Hematopoietic multipotent progenitor cell (in vitro differentiated cells): ENCODE measurements around the gene GDF9. TPM values are rescaled to one million over a fixed set of nuclear protein-coding genes. Genes with fewer than 3 reads are reported as not detected.
A peak's percentile ranks its signal among the peaks of the same experiment; 100 is the strongest.

Experiments
- DNase-seq, 3 donors: peaks; one replicate each; pipeline ENCODE4 v3.0.0-alpha.2; 2011 to 2015; ENCODE audit warnings: low read depth in 2 of 3, low spot score in 2 of 3
- small RNA-seq: library from RNA; depleted of rRNA; stranded (forward); fragments of <200 nt; gene quantifications from one replicate; pipeline ENCODE3, GENCODE V24; 2012
- total RNA-seq: library from RNA; depleted of rRNA; stranded (reverse); fragments of >200 nt; gene quantifications from one replicate; pipeline ENCODE4 v1.2.3, GENCODE V29; 2012

Gene GDF9
- total RNA-seq, 1 donor, result 0.54 TPM

DNA sequence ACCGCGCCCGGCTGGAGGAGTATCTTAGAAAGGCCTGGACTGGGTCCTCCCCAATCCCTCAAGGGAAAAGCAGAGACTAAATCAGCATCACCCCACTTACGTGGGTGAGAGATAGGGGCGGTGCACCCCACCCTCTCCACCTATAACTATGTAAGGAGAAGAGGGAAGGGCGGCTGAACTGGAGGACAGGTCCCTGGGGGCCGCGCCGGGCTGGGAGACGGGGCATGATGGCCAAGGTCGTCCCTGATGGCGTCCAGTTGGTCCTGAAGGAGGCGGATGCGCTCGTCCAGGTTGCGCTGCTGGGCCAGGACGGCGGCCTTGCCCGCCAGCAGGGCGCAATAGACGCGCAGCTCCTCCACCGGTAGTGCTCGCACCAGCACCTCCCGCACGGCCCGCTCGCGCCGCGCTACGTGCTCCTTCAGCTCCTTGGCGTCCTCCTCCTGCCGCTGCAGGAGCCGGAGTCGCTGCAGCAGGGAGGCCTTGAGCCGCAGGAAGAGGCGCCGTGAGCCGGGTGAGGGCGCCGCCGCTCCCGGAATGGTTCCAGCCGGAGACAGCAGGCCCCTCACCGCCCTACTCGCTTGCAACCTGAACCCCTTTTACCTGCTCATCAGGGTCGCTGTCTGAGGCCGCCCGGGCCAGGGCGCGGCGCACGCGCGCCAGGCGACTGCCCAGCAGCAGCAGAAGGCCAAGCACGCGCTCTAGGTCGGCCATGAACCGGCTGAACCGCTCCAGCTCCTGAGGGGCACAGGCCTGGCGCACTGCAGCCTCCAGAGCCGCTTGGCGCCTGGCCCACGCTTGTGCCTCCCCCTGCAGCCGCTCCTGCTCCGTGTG is 43.4 kb downstream of the GDF9 start:
- peak in 1 of 3 donors; percentile 37 for DNase-seq

DNA sequence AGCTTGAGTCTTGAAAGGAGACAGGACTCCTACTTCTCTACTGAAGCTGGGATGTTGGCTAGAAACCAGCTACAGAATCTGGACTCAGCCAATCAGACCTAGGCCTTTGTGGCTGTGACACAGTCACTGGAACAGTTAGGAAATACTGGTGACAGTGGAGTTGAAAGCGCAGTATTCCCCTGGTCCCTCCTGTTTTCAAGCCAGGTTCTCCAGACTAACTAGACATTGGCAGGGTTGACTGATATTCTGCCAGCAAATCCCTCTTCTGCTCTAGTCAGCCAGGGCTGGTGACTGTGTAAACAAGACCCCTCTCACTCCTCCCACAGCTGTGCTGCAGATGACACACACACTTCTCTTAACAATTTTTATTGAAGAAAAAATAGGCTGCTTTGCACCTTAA is 44.5 kb downstream of the GDF9 start:
- no peak for DNase-seq

DNA sequence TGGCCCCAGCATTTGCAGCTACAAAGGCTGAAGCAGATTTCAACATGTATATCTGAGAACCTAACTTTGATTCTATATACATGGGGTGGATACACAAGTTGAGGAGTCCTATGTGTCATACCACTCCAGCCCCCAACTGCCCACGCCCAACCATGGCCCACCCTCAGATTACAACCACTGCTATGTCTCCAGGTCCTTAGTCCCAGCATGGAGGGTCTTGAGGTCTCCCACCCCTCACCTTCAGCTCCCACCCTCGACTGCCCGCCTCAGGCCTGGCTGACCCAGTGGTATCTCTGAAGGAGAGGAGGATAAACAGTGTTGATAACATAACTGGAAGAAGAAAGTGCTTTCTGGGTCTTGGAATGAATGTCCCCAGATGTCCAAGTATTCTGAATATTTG is 44.9 kb downstream of the GDF9 start:
- no peak for DNase-seq

DNA sequence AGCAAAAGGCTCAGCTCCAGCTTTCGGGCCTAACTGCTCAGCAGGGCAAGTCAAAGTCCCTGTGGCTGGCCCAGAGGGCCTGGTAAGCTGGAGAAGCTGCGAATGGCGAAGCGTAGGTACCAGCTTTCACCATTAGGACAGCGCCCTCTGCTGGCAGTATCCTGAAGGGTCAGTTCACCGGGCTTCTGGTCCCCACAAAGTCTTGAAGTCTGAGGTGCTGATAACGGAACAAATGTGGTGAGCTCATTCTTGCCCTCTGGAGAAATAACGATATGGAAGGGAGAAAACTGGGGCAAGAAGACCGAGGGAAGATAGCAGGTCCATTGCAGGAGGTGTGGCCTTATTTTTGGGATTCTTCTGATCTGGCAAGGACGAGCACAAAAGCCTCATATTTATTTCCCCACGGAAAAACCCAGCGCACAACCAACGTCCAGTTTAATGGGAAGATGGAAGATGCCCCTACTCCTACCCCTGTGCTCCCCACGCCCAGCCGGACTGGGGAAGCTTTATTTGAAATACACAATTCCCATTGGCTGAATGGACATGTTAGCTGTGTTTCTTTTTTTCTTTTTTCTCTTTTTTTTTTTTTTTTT is 46.0 kb downstream of the GDF9 start:
- peak; percentile 79 to 95 (median 88) for DNase-seq

DNA sequence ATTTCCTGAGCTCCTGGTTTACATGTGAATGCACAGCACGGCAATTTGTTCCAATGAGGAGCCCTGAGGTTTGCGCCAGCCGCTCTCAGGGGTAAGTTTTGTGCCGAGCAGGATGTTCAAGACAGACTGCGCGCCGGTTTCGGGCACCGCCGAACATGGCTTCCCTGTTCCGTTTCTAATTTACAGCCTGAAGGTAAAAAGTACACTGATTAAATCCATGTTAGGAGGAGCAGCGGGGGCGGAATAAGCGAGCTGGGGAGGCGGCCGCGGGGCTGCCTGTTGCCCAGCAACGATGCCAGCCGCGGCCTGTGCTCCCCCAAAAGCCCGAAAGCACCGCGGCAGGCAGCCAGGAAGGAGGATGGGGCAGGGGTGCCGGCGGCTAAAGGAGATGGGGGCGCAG is 46.8 kb downstream of the GDF9 start:
- no peak for DNase-seq

DNA sequence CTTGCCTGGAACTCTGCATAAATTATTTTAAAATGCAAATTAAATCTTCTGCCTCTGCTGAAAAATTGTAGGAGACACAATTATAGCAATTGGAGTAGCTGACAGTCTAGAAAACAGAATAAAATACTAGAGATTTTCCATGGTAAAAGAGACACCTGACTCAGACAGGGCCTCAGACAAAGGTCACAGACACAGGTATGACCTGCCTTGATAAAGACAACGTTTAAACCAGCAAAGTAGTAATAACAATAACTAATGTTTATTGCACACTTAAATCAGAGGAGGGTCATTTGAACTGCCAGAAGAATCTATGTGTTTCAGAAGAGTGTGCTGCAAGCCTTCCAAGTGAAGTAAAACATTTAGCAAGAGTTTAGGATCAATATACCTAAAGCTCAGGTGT is 49.3 kb downstream of the GDF9 start:
- DNase-seq, result no peak

DNA sequence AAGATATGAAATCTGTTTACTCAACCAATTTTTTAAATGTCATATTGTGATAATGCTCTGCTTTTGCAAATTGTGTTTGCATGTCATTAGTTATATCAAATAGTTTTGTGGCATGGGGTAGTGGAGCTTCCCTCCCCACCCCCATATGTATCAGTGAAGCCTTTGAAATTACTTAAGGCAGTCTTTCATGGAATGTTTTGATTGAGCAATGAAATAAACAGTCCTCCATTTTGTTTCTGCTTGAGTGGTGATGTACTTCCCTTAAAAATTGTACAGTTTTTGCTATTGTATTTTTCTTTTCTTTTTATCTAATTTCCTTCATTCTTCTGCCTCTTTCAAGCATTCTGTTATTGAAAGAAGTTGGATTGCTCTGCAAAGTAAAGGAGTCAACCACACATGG is 49.7 kb downstream of the GDF9 start:
- DNase-seq, result no peak

DNA sequence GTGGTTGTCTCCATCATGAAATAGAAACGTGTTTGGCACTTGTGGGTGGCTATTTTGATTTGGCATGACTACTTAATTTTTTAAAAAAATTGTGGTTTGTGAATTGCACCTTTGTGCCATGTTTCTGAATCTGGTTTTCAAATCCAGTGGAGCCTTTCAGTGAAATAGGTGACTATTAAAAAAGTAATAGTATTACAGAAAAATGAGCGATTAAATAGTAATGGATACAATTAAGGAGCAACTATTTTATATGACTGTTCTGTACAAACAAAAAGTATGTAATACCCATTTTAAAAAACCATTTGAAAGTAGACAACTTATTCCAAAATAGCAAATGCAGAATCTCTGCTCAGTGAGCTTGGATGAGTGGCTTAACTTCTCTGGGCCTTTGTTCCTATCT is 50.2 kb downstream of the GDF9 start:
- DNase-seq, result no peak

DNA sequence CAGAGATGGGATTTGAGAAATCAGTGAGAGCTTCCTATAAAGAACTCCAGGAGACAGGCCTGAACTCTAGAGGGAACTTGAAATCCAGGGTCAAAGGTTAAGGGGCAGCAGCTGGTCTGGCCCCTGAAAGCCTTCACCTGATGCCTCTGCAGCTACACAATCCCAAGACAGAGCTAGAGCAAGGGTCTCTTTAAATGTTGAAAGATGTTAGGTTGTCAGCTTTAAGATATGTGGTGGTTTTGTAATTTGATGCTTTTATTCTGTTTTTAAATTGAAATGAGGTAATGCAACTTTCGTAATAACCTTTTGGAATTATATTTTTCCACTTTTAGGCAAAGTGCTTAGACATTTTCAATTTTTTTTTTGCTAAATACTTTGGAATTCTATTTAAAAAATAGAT is 50.8 kb downstream of the GDF9 start:
- no peak for DNase-seq

DNA sequence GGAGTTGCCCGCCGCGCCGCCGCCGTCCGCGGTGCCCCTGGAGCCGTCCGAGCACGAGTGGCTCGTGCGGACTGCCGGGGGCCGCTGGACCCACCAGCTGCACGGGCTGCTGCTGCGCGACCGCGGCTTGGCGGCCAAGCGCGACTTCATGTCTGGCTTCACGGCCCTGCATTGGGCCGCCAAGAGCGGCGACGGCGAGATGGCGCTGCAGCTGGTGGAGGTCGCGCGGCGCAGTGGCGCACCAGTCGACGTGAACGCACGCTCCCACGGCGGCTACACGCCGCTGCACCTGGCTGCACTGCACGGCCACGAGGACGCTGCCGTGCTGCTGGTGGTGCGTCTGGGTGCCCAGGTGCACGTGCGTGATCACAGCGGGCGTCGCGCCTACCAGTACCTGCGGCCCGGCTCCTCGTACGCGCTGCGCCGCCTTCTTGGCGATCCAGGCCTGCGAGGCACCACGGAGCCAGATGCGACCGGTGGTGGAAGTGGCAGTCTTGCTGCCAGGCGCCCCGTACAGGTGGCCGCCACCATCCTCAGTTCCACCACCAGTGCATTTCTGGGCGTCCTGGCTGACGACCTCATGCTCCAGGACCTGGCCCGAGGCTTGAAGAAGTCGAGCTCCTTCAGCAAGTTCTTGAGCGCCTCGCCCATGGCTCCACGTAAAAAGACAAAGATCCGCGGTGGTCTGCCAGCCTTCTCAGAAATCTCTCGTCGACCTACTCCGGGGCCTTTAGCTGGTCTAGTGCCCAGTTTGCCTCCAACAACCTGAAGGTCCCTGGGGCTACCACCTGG is 51.6 kb downstream of the GDF9 start:
- DNase-seq, result no peak

DNA sequence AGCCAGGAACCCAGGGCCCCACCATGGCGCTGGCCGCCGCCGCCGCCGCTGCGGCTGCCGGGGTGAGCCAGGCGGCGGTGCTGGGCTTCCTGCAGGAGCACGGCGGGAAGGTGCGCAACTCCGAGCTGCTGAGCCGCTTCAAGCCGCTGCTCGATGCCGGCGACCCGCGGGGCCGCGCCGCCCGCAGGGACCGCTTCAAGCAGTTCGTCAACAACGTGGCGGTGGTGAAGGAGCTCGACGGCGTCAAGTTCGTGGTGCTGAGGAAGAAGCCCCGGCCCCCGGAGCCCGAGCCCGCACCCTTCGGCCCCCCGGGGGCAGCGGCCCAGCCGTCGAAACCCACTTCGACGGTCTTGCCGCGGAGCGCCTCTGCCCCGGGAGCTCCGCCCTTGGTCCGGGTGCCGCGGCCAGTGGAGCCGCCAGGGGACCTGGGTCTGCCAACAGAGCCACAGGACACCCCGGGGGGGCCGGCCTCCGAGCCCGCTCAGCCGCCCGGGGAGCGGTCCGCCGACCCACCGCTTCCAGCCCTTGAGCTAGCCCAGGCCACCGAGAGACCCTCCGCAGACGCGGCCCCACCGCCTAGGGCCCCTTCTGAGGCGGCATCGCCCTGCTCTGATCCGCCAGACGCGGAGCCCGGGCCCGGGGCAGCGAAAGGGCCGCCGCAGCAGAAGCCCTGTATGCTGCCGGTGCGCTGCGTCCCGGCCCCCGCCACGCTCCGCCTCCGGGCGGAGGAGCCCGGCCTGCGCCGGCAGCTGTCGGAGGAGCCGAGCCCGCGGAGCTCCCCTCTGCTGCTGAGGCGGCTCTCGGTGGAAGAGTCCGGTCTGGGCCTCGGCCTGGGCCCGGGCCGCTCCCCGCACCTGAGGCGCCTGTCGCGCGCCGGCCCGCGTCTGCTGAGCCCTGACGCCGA is 52.4 kb downstream of the GDF9 start:
- DNase-seq, result no peak

DNA sequence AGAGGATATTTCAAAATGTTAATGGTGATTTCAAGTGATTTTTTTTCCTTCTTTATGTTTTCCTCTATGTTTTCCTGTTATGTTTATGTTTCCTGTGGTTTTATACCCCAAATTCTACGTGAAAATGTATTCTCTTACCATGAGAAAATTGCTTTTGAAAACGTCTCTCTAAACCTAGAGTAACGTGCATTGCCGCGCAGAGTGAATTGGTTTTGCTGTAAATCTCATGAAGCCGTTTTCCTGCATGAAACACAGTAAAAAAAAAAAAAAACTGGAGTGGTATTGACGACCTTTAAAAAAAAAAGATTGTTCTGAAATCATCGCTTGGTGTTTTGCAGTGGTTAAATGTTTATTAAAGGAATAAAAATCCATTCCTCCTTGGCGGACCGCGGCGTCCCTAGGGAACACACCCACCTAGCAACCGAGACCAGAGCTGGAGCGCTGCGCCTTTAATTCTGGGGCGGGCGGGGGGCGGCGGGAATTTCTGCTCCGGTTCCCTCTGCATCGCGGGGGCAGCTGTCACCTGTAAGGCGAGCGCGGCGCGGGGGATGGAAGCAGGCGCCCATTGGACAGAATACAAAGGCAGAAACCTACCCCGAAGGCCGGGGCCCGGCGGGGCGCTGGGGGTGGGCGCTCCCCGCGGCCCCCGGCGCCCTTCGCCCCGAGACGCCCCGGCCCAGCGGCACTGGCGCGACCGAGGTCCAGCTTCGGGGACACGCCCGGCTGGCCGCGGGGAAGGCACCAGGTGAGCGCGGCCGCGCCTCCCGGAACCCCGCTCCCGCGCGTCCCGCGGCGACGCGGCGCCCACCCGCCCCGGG is 53.3 kb downstream of the GDF9 start, which contains the start of gene SOWAHA:
Gene SOWAHA, plus strand, starts transcription at position 522 of the 818 bp plus-strand sequence. CDS start 320 bp downstream, outside the sequence.
- peak in 1 of 3 donors; percentile 26 for DNase-seq

DNA sequence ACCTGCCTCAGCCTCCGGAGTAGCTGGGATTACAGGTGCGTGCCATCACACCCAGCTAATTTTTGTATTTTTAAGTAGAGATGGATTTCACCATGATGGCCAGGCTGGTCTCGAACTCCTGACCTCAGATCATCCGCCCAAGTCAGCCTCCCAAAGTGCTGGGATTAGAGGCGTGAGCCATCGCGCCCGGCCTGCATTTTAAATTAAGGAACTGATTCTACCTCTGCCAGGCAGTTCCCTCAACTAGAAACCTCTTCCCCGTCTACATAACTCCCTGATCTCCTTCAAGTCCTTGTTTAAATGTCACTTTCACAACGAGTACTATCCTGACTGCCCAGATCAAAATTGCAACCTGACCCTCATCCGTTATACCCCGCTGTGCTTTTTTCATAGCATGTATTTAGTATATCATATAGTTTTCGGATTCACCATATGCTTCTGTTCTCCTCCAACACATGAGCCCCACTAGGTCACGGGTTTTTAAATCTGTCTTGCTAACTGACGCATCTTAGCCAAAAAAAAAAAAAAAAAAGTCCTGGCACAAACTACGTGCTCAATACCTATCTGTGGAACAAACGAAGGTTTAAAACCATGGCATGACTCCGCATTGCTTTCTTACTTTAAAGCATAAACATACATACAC is 54.0 kb downstream of the GDF9 start:
- no peak for DNase-seq

Small RNAs within 50 kb of the gene (small RNA-seq; reads per million reads assigned to genes)
- gene RNA5SP192, result not detected

Other genes starting within 250 kb of the GDF9 start
- gene IL13, start 208.3 kb downstream of the GDF9 start, total RNA-seq, result under 0.01 TPM
- not detected for gene IL4, start 192.5 kb downstream of the GDF9 start, total RNA-seq
- 1.1 TPM for gene KIF3A, start 128.9 kb downstream of the GDF9 start, total RNA-seq
- 0.27 TPM for gene CCNI2, start 119.0 kb downstream of the GDF9 start, total RNA-seq
- 5.4 TPM for gene SEPTIN8, start 89.2 kb downstream of the GDF9 start, total RNA-seq
- not detected for gene SOWAHA, start 53.2 kb downstream of the GDF9 start, total RNA-seq
- 0.54 TPM for gene SHROOM1, start 35.8 kb downstream of the GDF9 start, total RNA-seq
- 81.6 TPM for gene UQCRQ, start 173 bp upstream of the GDF9 start, total RNA-seq
- gene LEAP2, start 7.2 kb upstream of the GDF9 start, total RNA-seq, result 0.81 TPM
- gene AFF4, start 97.2 kb upstream of the GDF9 start, total RNA-seq, result 28.8 TPM
- 9.2 TPM for gene ZCCHC10, start 160.1 kb upstream of the GDF9 start, total RNA-seq
- gene HSPA4, start 185.5 kb upstream of the GDF9 start, total RNA-seq, result 22.9 TPM